Right lobe of liver (tissue), 4 donors: Measurements from ENCODE around the gene IFNG-AS1.

ENCODE experiments used
- POLR2A ChIP-seq: fragments of 450-650 bp; IDR thresholded peaks from one replicate; pipeline ENCODE4 v1.6.1; 2017; ENCODE audit warnings: antibody characterized with exemption, mild to moderate bottlenecking
- TF ChIP-seq, protein P1 (sequence below), 4 donors: fragments of 200-600 bp in 3 of 4; fragments of 450-650 bp in 1 of 4; IDR thresholded peaks; one replicate each; pipeline versions ENCODE4 v1.5.1 to v1.8.0; 2016 to 2022; ENCODE audit warnings: antibody characterized with exemption in 4 of 4, mild to moderate bottlenecking in 2 of 4
- donor health status: DM: no; HTN: no; CAD: no.
- donor health status: DM: no; HTN: no; CAD: no.
- donor health status: DM: no; HTN: yes; CAD: no.

DNA sequence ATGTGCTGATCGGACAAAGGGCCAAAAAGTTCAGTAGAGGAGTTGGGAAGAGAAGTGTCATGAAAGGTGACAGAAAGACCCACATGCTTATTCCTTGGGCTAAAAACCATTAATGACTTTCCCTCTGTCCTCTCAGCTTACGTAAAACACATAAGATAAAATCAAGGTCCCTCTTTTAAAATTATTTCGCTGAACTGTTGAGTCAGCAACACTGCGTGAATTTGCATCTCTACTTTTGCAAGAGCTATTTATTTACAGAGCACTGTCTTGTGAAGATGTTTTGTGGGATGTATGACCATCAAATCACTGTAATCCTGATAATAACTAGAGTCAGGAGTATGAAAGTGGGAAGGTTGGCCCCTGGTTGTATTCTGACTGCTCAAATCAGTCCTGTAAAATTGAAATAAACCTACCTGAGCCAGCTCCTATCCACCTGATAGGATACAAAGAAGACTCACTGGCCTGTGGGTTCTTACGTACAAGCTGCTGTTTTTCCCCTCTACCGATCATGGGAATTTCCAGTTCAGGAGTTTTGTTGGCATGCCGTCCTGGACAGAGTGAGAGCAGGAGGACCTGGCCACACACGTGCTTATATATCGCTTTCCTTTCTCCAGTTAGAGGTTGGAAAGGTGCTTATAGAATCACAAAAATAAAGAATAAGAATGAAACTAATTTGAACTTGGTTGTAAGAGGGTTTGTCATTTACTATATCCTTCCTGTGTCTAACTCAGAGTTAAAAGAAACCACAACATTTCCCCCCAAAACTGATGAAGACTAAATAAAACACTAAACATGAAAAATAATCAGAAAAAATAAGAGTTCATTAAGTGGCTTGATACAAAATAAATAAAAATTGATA, 42.9 kb downstream of the IFNG-AS1 start:
- TF ChIP-seq, protein P1, sequence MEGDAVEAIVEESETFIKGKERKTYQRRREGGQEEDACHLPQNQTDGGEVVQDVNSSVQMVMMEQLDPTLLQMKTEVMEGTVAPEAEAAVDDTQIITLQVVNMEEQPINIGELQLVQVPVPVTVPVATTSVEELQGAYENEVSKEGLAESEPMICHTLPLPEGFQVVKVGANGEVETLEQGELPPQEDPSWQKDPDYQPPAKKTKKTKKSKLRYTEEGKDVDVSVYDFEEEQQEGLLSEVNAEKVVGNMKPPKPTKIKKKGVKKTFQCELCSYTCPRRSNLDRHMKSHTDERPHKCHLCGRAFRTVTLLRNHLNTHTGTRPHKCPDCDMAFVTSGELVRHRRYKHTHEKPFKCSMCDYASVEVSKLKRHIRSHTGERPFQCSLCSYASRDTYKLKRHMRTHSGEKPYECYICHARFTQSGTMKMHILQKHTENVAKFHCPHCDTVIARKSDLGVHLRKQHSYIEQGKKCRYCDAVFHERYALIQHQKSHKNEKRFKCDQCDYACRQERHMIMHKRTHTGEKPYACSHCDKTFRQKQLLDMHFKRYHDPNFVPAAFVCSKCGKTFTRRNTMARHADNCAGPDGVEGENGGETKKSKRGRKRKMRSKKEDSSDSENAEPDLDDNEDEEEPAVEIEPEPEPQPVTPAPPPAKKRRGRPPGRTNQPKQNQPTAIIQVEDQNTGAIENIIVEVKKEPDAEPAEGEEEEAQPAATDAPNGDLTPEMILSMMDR (IDR thresholded peaks at IDR 0.05): no peak
- TF ChIP-seq POLR2A: no peak
